OCI-LY7 (cell line): ENCODE results near the gene ALOX5AP. TPM values are rescaled to one million over a fixed set of nuclear protein-coding genes. Genes with fewer than 3 reads are reported as not detected.

Experiments used
- BruUV-seq: library from RNA; stranded (reverse); fragments of 400-500 nt; replicated peaks from 2 replicates; lab custom pipeline; 2021; lab: Mats Ljungman, UMichigan
- CTCF ChIA-PET: fragments of 300-600 bp; sonication (Branson Sonifier 250); formaldehyde crosslinking; loops from one replicate; lab custom pipeline; 2022; ENCODE audit warnings: antibody characterized with exemption; ENCODE audit not compliant: unreplicated experiment; lab: Charles Lee
- POLR2A ChIA-PET: fragments of 300-600 bp; sonication (Branson Sonifier 250); formaldehyde crosslinking; loops from one replicate; lab custom pipeline; 2022; ENCODE audit warnings: antibody characterized with exemption; lab: Charles Lee
- DNase-seq: peaks from one replicate; pipeline ENCODE4 v3.0.0-alpha.2; 2015; ENCODE audit warnings: low spot score
- H2AFZ ChIP-seq: fragments of 200-600 bp; sonication (generic), shearing (Covaris generic); 2 replicates; pipeline ENCODE4 v1.6.1; 2014; ENCODE audit warnings: mild to moderate bottlenecking, antibody characterized with exemption, low read length, moderate library complexity
- H3K27ac ChIP-seq: fragments of 200-600 bp; sonication (generic); 2 replicates; pipeline ENCODE4 v1.5.1; 2014; ENCODE audit warnings: mixed run types, low read depth, mild to moderate bottlenecking, moderate library complexity, low read length, inconsistent platforms; ENCODE audit not compliant: poor library complexity, severe bottlenecking
- H3K36me3 ChIP-seq: fragments of 200-600 bp; sonication (generic); 2 replicates; pipeline ENCODE4 v1.6.1; 2014; ENCODE audit warnings: mild to moderate bottlenecking, antibody characterized with exemption, low read length, moderate library complexity, mixed read lengths; ENCODE audit not compliant: insufficient read depth
- H3K4me1 ChIP-seq: fragments of 200-600 bp; sonication (generic); 2 replicates; pipeline ENCODE4 v1.5.1; 2014; ENCODE audit warnings: mild to moderate bottlenecking, low read length; ENCODE audit not compliant: insufficient read depth, poor library complexity, severe bottlenecking
- H3K4me2 ChIP-seq: fragments of 200-600 bp; sonication (generic); 2 replicates; pipeline ENCODE4 v1.6.1; 2014; ENCODE audit warnings: mild to moderate bottlenecking, low read length
- H3K4me3 ChIP-seq: fragments of 200-600 bp; sonication (generic); 2 replicates; pipeline ENCODE4 v1.5.1; 2014; ENCODE audit warnings: mild to moderate bottlenecking, low read depth, low read length; ENCODE audit not compliant: poor library complexity, severe bottlenecking
- H3K79me2 ChIP-seq: fragments of 200-600 bp; sonication (generic); 2 replicates; pipeline ENCODE4 v1.6.1; 2016; ENCODE audit warnings: low read depth, mild to moderate bottlenecking, low read length, moderate library complexity, mixed read lengths; ENCODE audit not compliant: insufficient read depth
- H3K9me2 ChIP-seq: fragments of 200-600 bp; sonication (generic); 2 replicates; pipeline ENCODE4 v1.6.1; 2016; ENCODE audit warnings: mild to moderate bottlenecking, low read length, mixed read lengths; ENCODE audit not compliant: insufficient read depth
- H3K9me3 ChIP-seq: fragments of 200-600 bp; sonication (generic); 2 replicates; pipeline ENCODE4 v1.6.1; 2014; ENCODE audit warnings: mild to moderate bottlenecking, mixed run types, low read length, mixed read lengths
- H4K20me1 ChIP-seq: fragments of 200-600 bp; sonication (generic); 2 replicates; pipeline ENCODE4 v1.6.1; 2014; ENCODE audit warnings: mild to moderate bottlenecking, antibody characterized with exemption, low read length, moderate library complexity, mixed read lengths; ENCODE audit not compliant: insufficient read depth
- CTCF ChIP-seq: fragments of 200-600 bp; sonication (generic); conservative IDR thresholded peaks from 2 replicates; pipeline ENCODE4 v1.5.1; 2014; ENCODE audit warnings: mild to moderate bottlenecking, antibody characterized with exemption, low read length, moderate library complexity, mixed read lengths
- EZH2phosphoT487 ChIP-seq: fragments of 200-600 bp; sonication (generic); IDR thresholded peaks from 2 replicates; pipeline ENCODE4 v1.6.1; 2018; ENCODE audit warnings: low read depth, borderline replicate concordance, mild to moderate bottlenecking, mixed run types, antibody characterized with exemption, low read length, moderate library complexity, mixed read lengths
- intact Hi-C: fragments of 100-400 bp; cut with micrococcal nuclease; formaldehyde crosslinking; loops from one replicate; pipeline ENCODE4 v1.10.0; 2022; ENCODE audit not compliant: unreplicated experiment
- total RNA-seq, 2 experiments: library from RNA; depleted of rRNA in 1 of 2; stranded (reverse); fragments of >200 nt in 1 of 2; shearing (Covaris generic) in 1 of 2; gene quantifications; 2 replicates each; pipeline ENCODE4 v1.2.3, GENCODE V29; 2014 to 2022

Gene ALOX5AP
- total RNA-seq, 2 experiments from 2014 or later = 89.9 to 90.9 TPM

- CTCF ChIA-PET = no interaction called here
- POLR2A ChIA-PET = interaction anchor here (0.9 to 1.1 kb wide), 2 partner anchors 9 to 13 kb away, joined by 3 to 4 read pairs; no protein-coding TSS in a partner anchor
- no peak overlapping the region for H3K27ac ChIP-seq
- no peak for DNase-seq
- no peaks in the 10 kb centered on the region for H3K36me3 ChIP-seq
- TF ChIP-seq EZH2phosphoT487 (no peak), CTCF (no peak)
- no peaks in the 10 kb centered on the region for H4K20me1 ChIP-seq
- no peak overlapping the region for H3K4me3 ChIP-seq
- H2AFZ ChIP-seq = no peak overlapping the region
- no peak overlapping the region for H3K4me2 ChIP-seq
- no TSS peak for BruUV-seq
- H3K9me2 ChIP-seq = no peaks in the 10 kb centered on the region
- H3K79me2 ChIP-seq = no peaks in the 10 kb centered on the region
- intact Hi-C loops = no loop called here
- H3K4me1 ChIP-seq = no peaks in the 10 kb centered on the region
- no peaks in the 10 kb centered on the region for H3K9me3 ChIP-seq
Measured at GRCh38 chr13:30779608-30780007, 44.3 kb downstream of the ALOX5AP start.

DNA sequence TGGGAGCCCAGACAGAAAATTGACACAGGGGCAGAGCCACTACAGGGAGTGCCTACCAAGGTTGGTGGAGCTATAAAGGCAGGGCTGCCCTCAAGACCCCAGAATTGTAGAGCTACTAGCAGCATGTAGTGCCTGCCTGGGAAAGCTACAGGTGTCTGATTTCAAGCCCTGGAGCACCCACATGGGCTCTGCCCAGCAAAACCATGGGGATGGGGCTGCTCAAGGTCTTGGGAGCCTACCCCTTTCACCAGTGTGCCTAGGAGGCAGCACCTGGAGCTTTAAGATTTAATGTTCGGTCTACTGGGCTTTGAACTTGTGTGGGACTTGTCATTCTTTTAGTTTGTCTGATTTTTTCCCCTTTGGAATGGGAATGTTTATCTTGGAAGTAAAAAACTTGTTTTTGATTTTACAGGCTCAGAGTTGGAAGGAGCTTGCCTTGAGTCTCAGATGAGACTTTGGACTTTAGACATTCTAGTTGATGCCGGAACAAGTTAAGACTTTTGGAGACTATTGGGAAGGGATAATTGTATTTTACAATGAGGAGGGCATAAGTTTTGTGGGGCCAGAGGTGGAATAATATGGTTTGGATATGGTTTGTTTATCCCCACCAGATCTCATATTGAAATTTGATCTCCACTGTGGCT, 45.1 kb downstream of the ALOX5AP start:
- ChIA-PET CTCF (no interaction called here), POLR2A (interaction anchor here (0.6 to 0.9 kb wide), 2 partner anchors 8 to 713 kb away, joined by 3 read pairs; no protein-coding TSS in a partner anchor)
- Histone ChIP-seq H3K9me2 (no peaks in the 10 kb centered on the region), H3K4me2 (no peak overlapping the region), H3K79me2 (no peaks in the 10 kb centered on the region), H3K36me3 (no peaks in the 10 kb centered on the region), H3K4me3 (no peak overlapping the region), H2AFZ (no peak overlapping the region), H3K27ac (no peak overlapping the region), H3K9me3 (no peaks in the 10 kb centered on the region), H4K20me1 (no peaks in the 10 kb centered on the region), H3K4me1 (no peaks in the 10 kb centered on the region)
- intact Hi-C loops = no loop called here
- DNase-seq = no peak
- TF ChIP-seq CTCF = no peak
- TF ChIP-seq EZH2phosphoT487 = no peak
- no TSS peak for BruUV-seq

DNA sequence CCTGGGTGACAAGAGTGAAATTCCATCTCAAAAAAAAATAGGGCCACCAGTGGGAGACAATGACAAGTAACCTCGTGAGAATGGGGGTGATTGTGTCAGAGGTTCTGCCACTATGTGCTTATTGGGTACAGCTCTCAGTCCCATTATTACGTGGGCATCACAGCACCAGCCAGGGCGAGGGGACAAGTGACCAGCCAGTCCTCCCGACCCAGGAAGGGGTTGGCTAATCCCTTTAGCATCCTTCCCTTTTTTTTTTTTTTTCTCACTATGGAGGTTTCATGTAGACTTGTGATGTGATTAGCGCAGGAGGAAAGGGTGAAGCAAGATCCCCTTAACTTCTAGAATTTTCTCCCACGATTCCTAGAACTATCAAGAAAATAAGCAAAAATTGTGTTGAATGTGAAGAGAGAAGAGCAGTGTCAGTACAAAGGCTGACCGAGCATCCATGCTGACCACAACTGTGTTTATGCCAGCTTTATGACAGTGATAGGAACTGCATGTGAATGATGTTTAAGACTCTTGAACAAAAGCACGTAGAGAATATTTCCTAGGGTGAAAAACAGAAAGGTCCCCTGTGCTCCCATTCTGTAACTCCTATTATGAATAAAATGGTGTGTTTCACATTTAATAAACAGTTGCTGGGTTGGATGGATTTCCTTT, 50.0 kb downstream of the ALOX5AP start:
- Histone ChIP-seq H3K4me2 (no peak overlapping the region), H3K36me3 (no peaks in the 10 kb centered on the region), H3K79me2 (no peaks in the 10 kb centered on the region), H2AFZ (no peak overlapping the region), H3K4me3 (no peak overlapping the region), H3K9me2 (no peaks in the 10 kb centered on the region), H4K20me1 (no peaks in the 10 kb centered on the region), H3K9me3 (no peaks in the 10 kb centered on the region), H3K27ac (no peak overlapping the region), H3K4me1 (no peaks in the 10 kb centered on the region)
- CTCF ChIA-PET = no interaction called here
- no peak for TF ChIP-seq CTCF
- TF ChIP-seq EZH2phosphoT487 = no peak
- intact Hi-C loops = no loop called here
- POLR2A ChIA-PET = interaction anchor here (1.0 kb wide), 1 partner anchor 11 kb away, joined by 3 read pairs; no protein-coding TSS in a partner anchor
- BruUV-seq = no TSS peak
- DNase-seq = no peak
